Spleen (tissue), 11 donors: ENCODE data around the gene APEH. TPM values are rescaled to one million over a fixed set of nuclear protein-coding genes. Genes with fewer than 3 reads are reported as not detected.
A peak's percentile ranks its signal among the peaks of the same experiment; 100 is the strongest.

Experiments
- DNase-seq: peaks from one replicate; pipeline ENCODE4 v3.0.0-alpha.2; 2020
- H3K27ac ChIP-seq, 8 donors: fragments of 200-600 bp; sonication (generic) in 7 of 8; 1 replicate in 4 of 8; 2 replicates in 4 of 8; pipeline versions ENCODE4 v1.5.0 to v1.8.0; 2016 to 2021; ENCODE audit warnings: inconsistent platforms in 4 of 8, mild to moderate bottlenecking in 4 of 8, moderate library complexity in 1 of 8
- H3K27me3 ChIP-seq, 7 donors: fragments of 200-600 bp; sonication (generic) in 6 of 7; replicated peaks in 1 of 7; 1 replicate in 4 of 7; 2 replicates in 3 of 7; pipeline versions ENCODE4 v1.5.0 to v1.8.0; 2016 to 2021; ENCODE audit warnings: inconsistent platforms in 3 of 7, mild to moderate bottlenecking in 1 of 7
- H3K36me3 ChIP-seq, 6 donors: fragments of 200-600 bp; sonication (generic) in 5 of 6; 1 replicate in 4 of 6; 2 replicates in 2 of 6; pipeline versions ENCODE4 v1.5.0 to v1.8.0; 2016 to 2021; ENCODE audit warnings: inconsistent platforms in 2 of 6
- H3K4me1 ChIP-seq, 6 donors: fragments of 200-600 bp; sonication (generic) in 5 of 6; 1 replicate in 3 of 6; 2 replicates in 3 of 6; pipeline versions ENCODE4 v1.5.0 to v1.8.0; 2016 to 2021; ENCODE audit warnings: inconsistent platforms in 3 of 6
- H3K4me3 ChIP-seq, 8 donors: fragments of 200-600 bp; sonication (generic) in 7 of 8; 1 replicate in 4 of 8; 2 replicates in 4 of 8; pipeline versions ENCODE4 v1.5.0 to v1.8.0; 2016 to 2021; ENCODE audit warnings: inconsistent platforms in 4 of 8, mild to moderate bottlenecking in 4 of 8, moderate library complexity in 2 of 8
- H3K9me3 ChIP-seq, 8 donors: fragments of 200-600 bp; sonication (generic) in 7 of 8; 1 replicate in 4 of 8; 2 replicates in 4 of 8; pipeline versions ENCODE4 v1.5.0 to v1.8.0; 2016 to 2021; ENCODE audit warnings: inconsistent platforms in 4 of 8
- POLR2A ChIP-seq, 3 donors: fragments of 450-650 bp; IDR thresholded peaks; one replicate each; pipeline ENCODE4 v1.5.1; 2017; ENCODE audit warnings: antibody characterized with exemption in 3 of 3, mild to moderate bottlenecking in 1 of 3
- POLR2AphosphoS5 ChIP-seq, 3 donors: sonication (generic); formaldehyde crosslinking; IDR thresholded peaks; one replicate each; pipeline ENCODE4 v1.5.1; 2017; ENCODE audit warnings: antibody characterized with exemption in 3 of 3
- WGBS, 5 donors: extraction: QIAGEN DNeasy Blood & Tissue Kit in 3 of 5; methylation state at CpG; one replicate each; pipeline versions ENCODE4 v1.1.5 to v1.1.7; 2013 to 2018; 5-methylcytosine and 5-hydroxymethylcytosine counted together
- intact Hi-C: fragments of 100-400 bp; cut with DNase I; formaldehyde crosslinking; loops from one replicate; pipeline ENCODE4 v1.15.0; 2023; ENCODE audit warnings: low total_unique reads
- polyA plus RNA-seq, 3 donors: library from polyadenylated mRNA; stranded (reverse); fragments of 200-250 nt; gene quantifications; one replicate each; pipeline ENCODE4 v1.2.1, GENCODE V29; 2013
- total RNA-seq, 7 donors: library from RNA; depleted of rRNA in 3 of 7; stranded (reverse); fragments of >200 nt in 3 of 7; fragmentation: NEBNext Ultra II Directional in 4 of 7; extraction: Animal tissue kit (Norgen Biotek cat#: 25700) in 4 of 7; gene quantifications; one replicate each; pipeline versions ENCODE4 v1.1.0 to v1.2.1, GENCODE V29; 2016 to 2021
- TF ChIP-seq, protein P1 (sequence below), 11 experiments: fragments of 200-600 bp in 7 of 11; fragments of 450-650 bp in 4 of 11; sonication (generic) in 4 of 11; IDR thresholded peaks in 8 of 11; conservative IDR thresholded peaks in 3 of 11; 1 replicate in 7 of 11; 2 replicates in 4 of 11; pipeline versions ENCODE4 v1.4.0 to v1.8.0; 2016 to 2021; ENCODE audit warnings: antibody characterized with exemption in 11 of 11, inconsistent platforms in 4 of 11, mild to moderate bottlenecking in 1 of 11
- donor health status: healthy with polysubstance abuse.
- donor health status: DM: no; HTN: no; CAD: no; lungs with moderate emphysema.
- donor health status: DM: no; HTN: no; CAD: no.
- donor health status: Bipolar disorder and iron deficiency.
- donor health status: healthy.
- donor health status: DM: no; HTN: no; CAD: no.
- donor health status: DM: yes; HTN: yes; CAD: no.

The APEH gene
- total and polyA plus RNA-seq, 10 donors = 29.6 to 89.5 (median 66.2) TPM

DNA sequence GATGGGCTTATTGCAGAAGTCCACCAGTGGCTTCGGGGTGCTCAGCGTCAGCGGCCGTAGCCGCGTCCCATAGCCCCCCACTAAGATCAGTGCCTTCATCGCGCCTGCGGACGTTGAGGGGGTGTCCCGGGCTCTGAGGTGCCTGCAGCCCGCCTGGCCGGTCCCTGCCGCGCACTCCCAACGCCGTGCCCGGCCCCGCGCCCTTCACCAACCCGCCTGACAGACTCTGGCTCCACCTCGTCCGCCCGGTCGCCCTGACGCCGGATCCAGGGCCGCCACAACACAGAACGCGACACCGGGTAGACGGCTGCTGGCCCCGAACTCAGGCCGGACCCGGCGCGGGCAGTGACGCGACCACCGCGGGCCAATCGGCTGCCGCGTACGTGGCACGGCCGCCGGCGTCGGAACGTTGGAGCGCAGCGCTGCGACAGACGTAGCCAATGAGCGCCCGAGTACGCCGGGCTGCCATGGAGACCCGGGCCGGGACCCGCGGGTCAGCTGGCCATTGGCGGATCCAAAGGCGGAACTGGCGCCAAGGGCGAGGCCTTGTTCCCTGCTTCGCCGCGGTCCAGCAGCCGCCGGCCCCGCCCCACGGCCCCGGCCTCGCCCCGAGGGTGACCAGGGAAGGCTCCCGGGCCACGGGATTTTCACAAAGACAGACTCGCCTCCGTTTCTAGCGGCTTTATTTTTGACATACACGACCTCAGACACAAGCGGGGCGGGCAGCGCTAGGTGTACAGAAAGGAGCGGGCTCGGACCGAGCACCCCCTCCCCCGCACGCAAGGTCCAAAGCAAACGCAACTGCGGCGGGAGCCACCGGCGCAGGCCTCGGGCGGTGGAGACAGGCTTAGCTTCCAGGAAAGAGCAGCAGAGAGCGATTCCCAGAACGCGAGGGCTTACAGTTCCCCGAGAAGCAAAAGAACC lies 49.7 kb downstream of the APEH start, which contains the start of gene GMPPB:
Gene GMPPB (minus strand): TSS at position 324 of the 924 bp plus-strand sequence. CDS start 225 bp downstream, at position 99.
- DNase-seq = peak; percentile 99
- Histone ChIP-seq H3K4me1 (peaks cover 21 to 72% (median 39%) of the 10 kb centered on the region in 6 donors), H3K9me3 (no peaks in the 10 kb centered on the region), H3K36me3 (peaks cover 4 to 68% (median 41%) of the 10 kb centered on the region in 6 donors), H3K4me3 (peak within 1 kb of the TSS; percentile 87 to 100 (median 92)), H3K27ac (peak within 1 kb of the TSS; percentile 79 to 98 (median 94)), H3K27me3 (no peaks in the 10 kb centered on the region)
- TF ChIP-seq POLR2AphosphoS5 (IDR thresholded peaks at IDR 0.05) = peak; percentile 95 to 98 (median 95)
- TF ChIP-seq, protein P1, sequence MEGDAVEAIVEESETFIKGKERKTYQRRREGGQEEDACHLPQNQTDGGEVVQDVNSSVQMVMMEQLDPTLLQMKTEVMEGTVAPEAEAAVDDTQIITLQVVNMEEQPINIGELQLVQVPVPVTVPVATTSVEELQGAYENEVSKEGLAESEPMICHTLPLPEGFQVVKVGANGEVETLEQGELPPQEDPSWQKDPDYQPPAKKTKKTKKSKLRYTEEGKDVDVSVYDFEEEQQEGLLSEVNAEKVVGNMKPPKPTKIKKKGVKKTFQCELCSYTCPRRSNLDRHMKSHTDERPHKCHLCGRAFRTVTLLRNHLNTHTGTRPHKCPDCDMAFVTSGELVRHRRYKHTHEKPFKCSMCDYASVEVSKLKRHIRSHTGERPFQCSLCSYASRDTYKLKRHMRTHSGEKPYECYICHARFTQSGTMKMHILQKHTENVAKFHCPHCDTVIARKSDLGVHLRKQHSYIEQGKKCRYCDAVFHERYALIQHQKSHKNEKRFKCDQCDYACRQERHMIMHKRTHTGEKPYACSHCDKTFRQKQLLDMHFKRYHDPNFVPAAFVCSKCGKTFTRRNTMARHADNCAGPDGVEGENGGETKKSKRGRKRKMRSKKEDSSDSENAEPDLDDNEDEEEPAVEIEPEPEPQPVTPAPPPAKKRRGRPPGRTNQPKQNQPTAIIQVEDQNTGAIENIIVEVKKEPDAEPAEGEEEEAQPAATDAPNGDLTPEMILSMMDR (IDR thresholded peaks at IDR 0.05 in 8 of 11, conservative IDR thresholded peaks at IDR 0.05 in 3 of 11) = peak in 2 of 11 experiments; percentile 19 to 30
- peak in 1 of 3 donors; percentile 17 for TF ChIP-seq POLR2A (IDR thresholded peaks at IDR 0.05)
- intact Hi-C loops = no loop called here
- WGBS, 5 donors = 0 to 1% (median 0%) methylated on average over 34 to 102 of the region's 102 CpGs

DNA sequence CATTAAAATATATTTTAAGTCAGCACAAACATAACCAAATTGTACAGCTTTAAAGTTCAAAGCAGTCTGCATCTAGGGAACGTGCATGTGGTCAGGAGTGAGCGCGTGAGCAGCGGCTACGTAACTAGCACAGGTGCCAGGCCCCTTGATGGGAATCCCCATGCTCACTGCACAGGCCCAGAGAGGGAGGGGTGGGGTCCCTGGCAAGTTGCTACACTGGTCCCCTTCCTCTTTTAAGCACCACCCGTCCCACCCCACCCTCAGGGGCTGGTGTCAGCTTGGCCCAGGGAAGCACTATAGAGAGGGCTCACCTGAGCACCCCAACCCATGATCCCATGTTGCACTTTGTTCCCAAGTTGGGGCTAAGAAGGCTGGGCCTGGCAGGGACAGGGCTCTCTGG lies 50.4 kb downstream of the APEH start:
- peak; percentile 86 for DNase-seq
- Histone ChIP-seq H3K4me1 (peaks cover 19 to 65% (median 34%) of the 10 kb centered on the region in 6 donors), H3K36me3 (peaks cover 4 to 75% (median 42%) of the 10 kb centered on the region in 6 donors), H3K27ac (peak overlapping the region; percentile 79 to 98 (median 94)), H3K4me3 (peak overlapping the region; percentile 87 to 100 (median 92)), H3K27me3 (no peaks in the 10 kb centered on the region), H3K9me3 (no peaks in the 10 kb centered on the region)
- TF ChIP-seq POLR2AphosphoS5 (IDR thresholded peaks at IDR 0.05) (no peak), POLR2A (IDR thresholded peaks at IDR 0.05) (no peak)
- TF ChIP-seq, protein P1 (IDR thresholded peaks at IDR 0.05 in 8 of 11, conservative IDR thresholded peaks at IDR 0.05 in 3 of 11) = no peak
- intact Hi-C loops = no loop called here
- WGBS, 5 donors = 15 to 36% (median 18%) methylated on average over 5 to 6 of the region's 6 CpGs

DNA sequence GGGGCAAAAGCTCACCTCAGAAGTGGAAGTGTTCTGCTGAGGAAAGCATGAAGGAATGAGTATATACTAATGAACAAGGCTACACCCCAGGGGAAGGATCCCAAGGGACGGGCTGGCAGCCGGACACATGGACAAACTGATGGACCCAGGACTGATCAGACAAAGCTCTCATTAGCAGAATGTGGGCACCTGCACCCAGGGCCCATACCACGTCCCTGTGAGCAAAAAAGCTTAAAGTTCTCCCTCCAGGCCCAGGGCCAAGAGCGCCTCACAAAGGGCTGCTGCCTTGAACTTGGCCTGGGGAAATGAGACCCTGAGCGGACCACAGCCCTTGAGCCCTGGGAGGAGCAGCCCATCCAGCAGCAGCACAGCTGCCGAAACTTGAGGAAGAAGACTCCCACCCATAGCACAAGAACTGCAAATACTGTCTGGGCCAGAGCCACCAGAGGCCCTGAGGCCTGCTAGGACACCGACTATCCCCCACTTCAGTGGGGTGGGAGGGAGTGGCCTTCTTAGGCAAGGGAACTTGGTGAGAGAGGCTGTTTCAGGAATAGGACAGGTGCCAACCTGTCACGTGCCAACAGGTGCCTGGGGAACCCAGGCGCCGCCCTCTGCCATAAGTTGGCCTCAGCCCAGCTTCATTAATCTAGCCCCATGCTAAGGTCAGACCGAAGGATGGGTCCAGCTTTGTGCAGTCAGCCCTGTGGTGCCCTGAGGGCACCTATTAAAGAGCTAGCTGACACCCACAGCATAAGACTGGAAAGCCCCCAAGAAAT lies 51.9 kb downstream of the APEH start:
- WGBS, 5 donors = 82 to 89% (median 88%) methylated on average over 9 to 11 of the region's 11 CpGs
- H3K4me3 ChIP-seq = no peak overlapping the region
- H3K4me1 ChIP-seq = peaks cover 15 to 51% (median 25%) of the 10 kb centered on the region in 6 donors
- no peak for DNase-seq
- peaks cover 4 to 82% (median 45%) of the 10 kb centered on the region in 6 donors for H3K36me3 ChIP-seq
- TF ChIP-seq, protein P1 (IDR thresholded peaks at IDR 0.05 in 8 of 11, conservative IDR thresholded peaks at IDR 0.05 in 3 of 11) = no peak
- TF ChIP-seq POLR2AphosphoS5 (IDR thresholded peaks at IDR 0.05) = peak in 1 of 3 donors; percentile 10
- intact Hi-C loops = no loop called here
- H3K27me3 ChIP-seq = no peaks in the 10 kb centered on the region
- H3K27ac ChIP-seq = peak overlapping the region in 5 of 8 donors; percentile 43 to 98 (median 47)
- H3K9me3 ChIP-seq = no peaks in the 10 kb centered on the region
